HepG2 (cell line): ENCODE measurements around the gene TSHB. TPM values are rescaled to one million over a fixed set of nuclear protein-coding genes. Genes with fewer than 3 reads are reported as not detected.

Experiments used
- ATAC-seq: fragments of 200-7000 bp; cut with Tn5 transposase; 3 replicates; pipeline ENCODE4 v1.9.1; 2020; ENCODE audit warnings: mild to moderate bottlenecking, moderate library complexity
- BruUV-seq: library from RNA; stranded (reverse); fragments of 400-500 nt; replicated peaks from 2 replicates; lab custom pipeline; 2021; lab: Mats Ljungman, UMichigan
- CTCF ChIA-PET: fragments of 300-600 bp; formaldehyde crosslinking; extraction: SDS; loops from one replicate; lab custom pipeline; 2021; ENCODE audit warnings: low total read pairs, inconsistent platforms, low intra/inter-chr PET ratio; lab: Yijun Ruan, JAX
- POLR2A ChIA-PET: fragments of 350-600 bp; sonication (Branson Sonifier 250); formaldehyde crosslinking; loops from one replicate; lab custom pipeline; 2020; ENCODE audit warnings: antibody characterized with exemption, inconsistent platforms; lab: Yijun Ruan, JAX
- DNase-seq: peaks from one replicate; pipeline ENCODE4 v3.0.0-alpha.2; 2015; ENCODE audit warnings: low spot score
- FAIRE-seq: peaks from 3 replicates; lab custom pipeline; 2011; peaks lifted over from hg19 to GRCh38; lab: Jason Lieb, UNC
- H2AFZ ChIP-seq: one replicate; pipeline ENCODE4 v1.6.1; 2011; ENCODE audit warnings: low read length, inconsistent platforms
- H3K27ac ChIP-seq: fragments of 300-600 bp; 3 replicates; pipeline ENCODE4 v1.8.0; 2011; ENCODE audit warnings: mixed run types, mild to moderate bottlenecking, mixed read lengths, low read length, inconsistent platforms; ENCODE audit not compliant: insufficient read depth; ENCODE audit errors: extremely low read length
- H3K27me3 ChIP-seq, 2 experiments: fragments of 200-600 bp in 1 of 2; 2 replicates in 1 of 2; 3 replicates in 1 of 2; pipeline versions ENCODE4 v1.6.0 to v1.8.0; 2011; ENCODE audit warnings: low read length in 2 of 2, mild to moderate bottlenecking in 2 of 2, moderate library complexity in 2 of 2, inconsistent platforms in 1 of 2; ENCODE audit not compliant: insufficient read depth in 2 of 2, control insufficient read depth in 1 of 2
- H3K36me3 ChIP-seq, 2 experiments: fragments of 200-600 bp in 1 of 2; replicated peaks in 1 of 2; 2 replicates in 1 of 2; 3 replicates in 1 of 2; pipeline versions ENCODE4 v1.5.1 to v1.8.0; 2011; ENCODE audit warnings: low read length in 2 of 2, inconsistent platforms in 1 of 2; ENCODE audit not compliant: insufficient read depth in 2 of 2, control insufficient read depth in 1 of 2
- H3K4me1 ChIP-seq: 2 replicates; pipeline ENCODE4 v1.5.1; 2012; ENCODE audit warnings: low read length, inconsistent platforms; ENCODE audit not compliant: insufficient read depth
- H3K4me2 ChIP-seq: 2 replicates; pipeline ENCODE4 v1.6.0; 2011; ENCODE audit warnings: low read depth, low read length, inconsistent platforms
- H3K4me3 ChIP-seq, 3 experiments: fragments of 200-600 bp in 1 of 3; sonication (generic), shearing (Covaris generic) in 1 of 3; replicated peaks in 1 of 3; 2 replicates each; pipeline ENCODE4 v1.5.1; 2011 to 2016; ENCODE audit warnings: low read length in 3 of 3, inconsistent platforms in 2 of 3, low read depth in 2 of 3, mild to moderate bottlenecking in 2 of 3, control low read depth in 1 of 3, mixed read lengths in 1 of 3; ENCODE audit not compliant: insufficient read depth in 1 of 3
- H3K79me2 ChIP-seq: one replicate; pipeline ENCODE4 v1.6.1; 2011; ENCODE audit warnings: low read length, inconsistent platforms; ENCODE audit not compliant: insufficient read depth
- H3K9ac ChIP-seq: 2 replicates; pipeline ENCODE4 v1.6.0; 2011; ENCODE audit warnings: mild to moderate bottlenecking, low read depth, low read length, inconsistent platforms; ENCODE audit not compliant: insufficient read depth
- H3K9me3 ChIP-seq: 2 replicates; pipeline ENCODE4 v1.5.1; 2012; ENCODE audit warnings: mild to moderate bottlenecking, low read length
- H4K20me1 ChIP-seq: 2 replicates; pipeline ENCODE4 v1.6.0; 2011; ENCODE audit warnings: inconsistent platforms, mild to moderate bottlenecking, low read length, moderate library complexity; ENCODE audit not compliant: insufficient read depth
- CEBPG ChIP-seq: IDR thresholded peaks from 2 replicates; pipeline ENCODE4 v1.6.1; 2016
- HOXA7 ChIP-seq: sonication (generic); formaldehyde crosslinking; IDR thresholded peaks from 2 replicates; pipeline ENCODE4 v1.8.1; 2022; ENCODE audit warnings: mild to moderate bottlenecking, missing genetic modification reagents, moderate library complexity
- IKZF4 ChIP-seq: sonication (generic); formaldehyde crosslinking; IDR thresholded peaks from 2 replicates; pipeline ENCODE4 v1.5.1; 2020; ENCODE audit warnings: borderline replicate concordance, mild to moderate bottlenecking, low read depth, missing genetic modification reagents; ENCODE audit errors: not compliant biosample characterization
- KLF12 ChIP-seq: sonication (generic); formaldehyde crosslinking; IDR thresholded peaks from 2 replicates; pipeline ENCODE4 v1.4.0; 2020; ENCODE audit warnings: missing genetic modification reagents, borderline replicate concordance
- YEATS4 ChIP-seq: sonication (generic); formaldehyde crosslinking; IDR thresholded peaks from 2 replicates; pipeline ENCODE4 v1.4.0; 2020; ENCODE audit warnings: missing genetic modification reagents, borderline replicate concordance
- ZBED4 ChIP-seq: sonication (generic); formaldehyde crosslinking; IDR thresholded peaks from 2 replicates; pipeline ENCODE4 v1.4.0; 2020; ENCODE audit warnings: missing genetic modification reagents, borderline replicate concordance
- ZNF230 ChIP-seq: sonication (generic); formaldehyde crosslinking; IDR thresholded peaks from 2 replicates; pipeline ENCODE4 v1.4.0; 2020; ENCODE audit warnings: mild to moderate bottlenecking, missing genetic modification reagents
- WGBS: methylation state at CpG from one replicate; pipeline ENCODE4 v1.1.6; 2017; ENCODE audit warnings: low lambda C conversion rate; 5-methylcytosine and 5-hydroxymethylcytosine counted together
- in situ Hi-C: cut with HindIII; loops from 2 replicates; pipeline ENCODE4 v1.10.0; 2017; ENCODE audit warnings: low pct_unique_long_range_greater_than_20kb; ENCODE audit not compliant: extremely low pct_ligation_motif_present
- intact Hi-C: fragments of 100-400 bp; cut with micrococcal nuclease; formaldehyde crosslinking; loops from one replicate; pipeline ENCODE4 v1.10.0; 2022; ENCODE audit not compliant: unreplicated experiment
- polyA plus RNA-seq, 8 experiments: library from polyadenylated mRNA; depleted of rRNA in 3 of 8; stranded (reverse) in 7 of 8; unstranded in 1 of 8; fragments of >200 nt; fragmentation: Illumina TruSeq in 4 of 8; extraction: Trizol in 4 of 8; gene quantifications; 2 replicates each; pipeline versions ENCODE4 v1.2.1 to v1.2.3, GENCODE V29; 2011 to 2016; ENCODE audit warnings: low read depth in 4 of 8, missing spikeins in 1 of 8, mixed read lengths in 1 of 8; ENCODE audit not compliant: insufficient read depth in 1 of 8
- total RNA-seq, 5 experiments: library from RNA; depleted of rRNA; stranded (reverse); fragments of >200 nt; fragmentation: Illumina TruSeq; extraction: Trizol; gene quantifications; 2 replicates each; pipeline ENCODE4 v1.2.3, GENCODE V29; 2016; ENCODE audit warnings: low read depth in 1 of 5
- TF ChIP-seq, protein P1 (sequence below): sonication (generic); formaldehyde crosslinking; IDR thresholded peaks from 2 replicates; pipeline ENCODE4 v1.5.0; 2020; ENCODE audit warnings: missing genetic modification reagents, mild to moderate bottlenecking, borderline replicate concordance

TSHB gene
- total and polyA plus RNA-seq, 2 of the 13 experiments (the other 11 are each of a cell fraction or from before 2014, with no cell fraction given), result not detected

- in situ Hi-C loops (no loop called here), intact Hi-C loops (no loop called here)
- H3K27me3 ChIP-seq, result peaks cover 3 to 16% of the 10 kb centered on the region in 2 experiments
- H3K4me1 ChIP-seq, result no peaks in the 10 kb centered on the region
- no peak for ATAC-seq
- 17% methylated on average over 9 of the region's 10 CpGs for WGBS
- H3K27ac ChIP-seq, result no peak overlapping the region
- no peak for DNase-seq
- ChIA-PET POLR2A (no interaction called here), CTCF (no interaction called here)
- H3K36me3 ChIP-seq, result no peaks in the 10 kb centered on the region
- H3K9ac ChIP-seq, result no peak overlapping the region
- no peaks in the 10 kb centered on the region for H4K20me1 ChIP-seq
- no peak for TF ChIP-seq HOXA7 (CRISPR knock-in tag)
- no peak for TF ChIP-seq IKZF4 (CRISPR knock-in tag)
- no peak for TF ChIP-seq ZNF230
- no peak for TF ChIP-seq YEATS4 (CRISPR knock-in tag)
- TF ChIP-seq, protein P1, sequence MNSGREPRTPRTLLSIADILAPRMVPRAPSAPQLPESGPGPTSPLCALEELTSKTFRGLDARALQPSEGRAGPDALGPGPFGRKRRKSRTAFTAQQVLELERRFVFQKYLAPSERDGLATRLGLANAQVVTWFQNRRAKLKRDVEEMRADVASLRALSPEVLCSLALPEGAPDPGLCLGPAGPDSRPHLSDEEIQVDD (CRISPR knock-in tag), result no peak
- TF ChIP-seq KLF12 (CRISPR knock-in tag), result no peak
- TF ChIP-seq CEBPG (CRISPR knock-in tag), result no peak
- no peak for TF ChIP-seq ZBED4
- TF ChIP-seq, all 625 proteins: peak for 0
- no peak overlapping the region for H2AFZ ChIP-seq
- no peaks in the 10 kb centered on the region for H3K9me3 ChIP-seq
- BruUV-seq, result no TSS peak
- no peak for FAIRE-seq
- H3K4me3 ChIP-seq, result no peak overlapping the region
- no peaks in the 10 kb centered on the region for H3K79me2 ChIP-seq
- no peak overlapping the region for H3K4me2 ChIP-seq
Measured at GRCh38 chr1:115073298-115074087, 43.9 kb downstream of the TSHB start.
